GM12878 (cell line): Measurements from ENCODE around the gene GKN2. TPM values are rescaled to one million over a fixed set of nuclear protein-coding genes. Genes with fewer than 3 reads are reported as not detected.

ENCODE experiments used
- ATAC-seq: fragments of 200-7000 bp; cut with Tn5 transposase; 3 replicates; pipeline ENCODE4 v1.9.1; 2020; ENCODE audit warnings: mild to moderate bottlenecking, moderate library complexity
- BruUV-seq: library from RNA; stranded (reverse); fragments of 400-500 nt; replicated peaks from 2 replicates; lab custom pipeline; 2021; lab: Mats Ljungman, UMichigan
- CTCF ChIA-PET: fragments of 300-600 bp; sonication (Branson Sonifier 250); formaldehyde crosslinking; extraction: SDS; loops from one replicate; lab custom pipeline; 2021; ENCODE audit warnings: inconsistent platforms; lab: Yijun Ruan, JAX
- POLR2A ChIA-PET: fragments of 350-600 bp; formaldehyde crosslinking; extraction: SDS; loops from one replicate; lab custom pipeline; 2021; ENCODE audit warnings: inconsistent platforms; lab: Charles Lee
- RAD21 ChIA-PET: fragments of 300-600 bp; sonication (Branson Sonifier 250); formaldehyde crosslinking; loops from one replicate; lab custom pipeline; 2023; ENCODE audit warnings: antibody characterized with exemption; ENCODE audit not compliant: unreplicated experiment; lab: Charles Lee
- SMC1A ChIA-PET: fragments of 300-600 bp; sonication (Branson Sonifier 250); formaldehyde crosslinking; loops from one replicate; lab custom pipeline; 2023; ENCODE audit not compliant: unreplicated experiment, uncharacterized antibody; lab: Charles Lee
- DNase-seq: peaks from one replicate; pipeline ENCODE4 v3.0.0-alpha.2; 2011; ENCODE audit warnings: low read depth, low spot score
- FAIRE-seq: peaks from 3 replicates; lab custom pipeline; 2011; peaks lifted over from hg19 to GRCh38; lab: Jason Lieb, UNC
- H2AFZ ChIP-seq: 2 replicates; pipeline ENCODE4 v1.6.0; 2011; ENCODE audit warnings: low read depth, low read length, control low read depth; ENCODE audit not compliant: control insufficient read depth
- H3K27ac ChIP-seq: 2 replicates; pipeline ENCODE4 v1.5.1; 2011; ENCODE audit warnings: control low read depth; ENCODE audit not compliant: control insufficient read depth, insufficient read depth
- H3K27me3 ChIP-seq, 2 experiments: replicated peaks in 1 of 2; 2 replicates each; pipeline versions ENCODE4 v1.6.0 to v1.6.1; 2011; ENCODE audit warnings: low read length in 1 of 2; ENCODE audit not compliant: control insufficient read depth in 2 of 2, insufficient read depth in 2 of 2
- H3K36me3 ChIP-seq, 2 experiments: 2 replicates each; pipeline ENCODE4 v1.5.1; 2011; ENCODE audit warnings: low read length in 1 of 2; ENCODE audit not compliant: control insufficient read depth in 2 of 2, insufficient read depth in 2 of 2
- H3K4me1 ChIP-seq: 2 replicates; pipeline ENCODE4 v1.6.1; 2011; ENCODE audit warnings: mild to moderate bottlenecking, low read length, moderate library complexity, mixed read lengths; ENCODE audit not compliant: control insufficient read depth, insufficient read depth
- H3K4me2 ChIP-seq: 2 replicates; pipeline ENCODE4 v1.6.0; 2011; ENCODE audit warnings: control low read depth; ENCODE audit not compliant: control insufficient read depth, insufficient read depth
- H3K4me3 ChIP-seq: fragments of 200-600 bp; sonication (generic); 2 replicates; pipeline ENCODE4 v1.5.1; 2016
- H3K79me2 ChIP-seq: 2 replicates; pipeline ENCODE4 v1.6.0; 2011; ENCODE audit warnings: low read length; ENCODE audit not compliant: control insufficient read depth, insufficient read depth
- H3K9ac ChIP-seq: 2 replicates; pipeline ENCODE4 v1.8.0; 2011; ENCODE audit warnings: low read length, control low read depth, mixed read lengths; ENCODE audit not compliant: control insufficient read depth, insufficient read depth
- H3K9me3 ChIP-seq: replicated peaks from 3 replicates; pipeline ENCODE4 v1.5.1; 2011; ENCODE audit warnings: mild to moderate bottlenecking, low read length; ENCODE audit not compliant: control insufficient read depth, insufficient read depth
- H4K20me1 ChIP-seq: 2 replicates; pipeline ENCODE4 v1.6.0; 2011; ENCODE audit not compliant: control insufficient read depth, insufficient read depth
- BCL11A ChIP-seq: IDR thresholded peaks from 2 replicates; pipeline ENCODE4 v1.6.1; 2011; ENCODE audit warnings: low read depth, low read length
- PAX5 ChIP-seq: IDR thresholded peaks from 2 replicates; pipeline ENCODE4 v1.6.1; 2011; ENCODE audit warnings: low read depth, low read length, borderline replicate concordance
- PML ChIP-seq: IDR thresholded peaks from 2 replicates; pipeline ENCODE4 v1.6.1; 2012; ENCODE audit warnings: low read length, inconsistent platforms
- SMAD5 ChIP-seq: IDR thresholded peaks from 2 replicates; pipeline ENCODE4 v1.6.1; 2016; ENCODE audit warnings: antibody characterized with exemption, low read depth
- SRF ChIP-seq, 2 experiments: IDR thresholded peaks; 2 replicates each; pipeline ENCODE4 v1.6.1; 2011; ENCODE audit warnings: low read depth in 2 of 2, low read length in 2 of 2, mild to moderate bottlenecking in 1 of 2, moderate library complexity in 1 of 2
- TBL1XR1 ChIP-seq: IDR thresholded peaks from 2 replicates; pipeline ENCODE4 v1.6.1; 2012; ENCODE audit warnings: low read depth, low read length, improper control_type of control experiment
- USF1 ChIP-seq: IDR thresholded peaks from 2 replicates; pipeline ENCODE4 v1.6.1; 2011; ENCODE audit warnings: borderline replicate concordance, low read depth, mild to moderate bottlenecking, moderate library complexity, mixed read lengths, low read length; ENCODE audit not compliant: insufficient read depth; ENCODE audit errors: extremely low read length
- ZBED1 ChIP-seq: IDR thresholded peaks from 2 replicates; pipeline ENCODE4 v1.6.1; 2016; ENCODE audit warnings: borderline replicate concordance
- ZNF592 ChIP-seq: fragments of 450-650 bp; IDR thresholded peaks from 2 replicates; pipeline ENCODE4 v1.6.1; 2017; ENCODE audit warnings: mild to moderate bottlenecking, moderate library complexity
- ZNF622 ChIP-seq: fragments of 450-650 bp; IDR thresholded peaks from 2 replicates; pipeline ENCODE4 v1.6.1; 2017; ENCODE audit warnings: mild to moderate bottlenecking, inconsistent platforms
- WGBS: methylation state at CpG from one replicate; pipeline ENCODE4 v1.1.6; 2016; ENCODE audit warnings: low lambda C conversion rate; ENCODE audit not compliant: insufficient replicate concordance, insufficient coverage; ENCODE audit errors: missing lambda C conversion rate; 5-methylcytosine and 5-hydroxymethylcytosine counted together
- in situ Hi-C: fragments of 300-500 bp; cut with MboI; formaldehyde crosslinking; loops from 9 replicates; pipeline ENCODE4 v1.14.3; 2018; ENCODE audit warnings: mixed read lengths
- intact Hi-C: fragments of 100-400 bp; cut with micrococcal nuclease; formaldehyde crosslinking; loops from one replicate; pipeline ENCODE4 v1.14.2; 2022; ENCODE audit not compliant: unreplicated experiment
- polyA plus RNA-seq, 11 experiments: library from polyadenylated mRNA; depleted of rRNA in 4 of 11; unstranded in 6 of 11; stranded (reverse) in 5 of 11; fragments of >200 nt; fragmentation: Nextera tagmentation in 4 of 11; fragmentation: Illumina TruSeq in 1 of 11; extraction: Ambion mirVana in 4 of 11; extraction: Trizol in 1 of 11; gene quantifications; 1 replicate in 1 of 11; 2 replicates in 10 of 11; pipeline versions ENCODE4 v1.2.1 to v1.2.3, GENCODE V29; 2011 to 2016; ENCODE audit warnings: inconsistent platforms in 2 of 11, missing spikeins in 2 of 11, low read depth in 1 of 11
- total RNA-seq, 4 experiments: library from RNA; depleted of rRNA in 3 of 4; stranded (reverse); fragments of >200 nt in 3 of 4; fragmentation: Illumina TruSeq in 1 of 4; extraction: Trizol in 1 of 4; gene quantifications; 2 replicates each; pipeline versions ENCODE4 v1.2.1 to v1.2.3, GENCODE V29; 2013 to 2021

Gene GKN2
- total and polyA plus RNA-seq, 10 of the 15 experiments (the other 5 are each of a cell fraction or from before 2014, with no cell fraction given), result not detected

- intact Hi-C loops, result no loop called here
- Histone ChIP-seq H3K27me3 (no peaks in the 10 kb centered on the region; a peak in 1 of 4 replicates), H3K4me1 (peaks cover 16% of the 10 kb centered on the region), H3K9ac (no peak overlapping the region), H3K4me2 (no peak overlapping the region), H2AFZ (no peak overlapping the region), H3K79me2 (no peaks in the 10 kb centered on the region), H4K20me1 (no peaks in the 10 kb centered on the region), H3K9me3 (no peaks in the 10 kb centered on the region; the same call in 2 of the 3 replicates), H3K36me3 (no peaks in the 10 kb centered on the region), H3K27ac (no peak overlapping the region), H3K4me3 (no peak overlapping the region)
- POLR2A ChIA-PET, result no interaction called here
- SMC1A ChIA-PET, result interaction anchor here (0.6 kb wide), 1 partner anchor 32 kb away, joined by 3 read pairs; no protein-coding TSS in a partner anchor
- no peak for ATAC-seq
- DNase-seq, result no peak
- CTCF ChIA-PET, result interaction anchor here (1.1 kb wide), 1 partner anchor 13 kb away, joined by 3 read pairs; no protein-coding TSS in a partner anchor
- FAIRE-seq, result no peak
- in situ Hi-C loops, result no loop called here
- WGBS, result 97% methylated on average over 3 of the region's 3 CpGs
- RAD21 ChIA-PET, result no interaction called here
- TF ChIP-seq ZNF622, result no peak
- BruUV-seq, result no TSS peak
Measured at GRCh38 chr2:68912111-68912510, 40.6 kb downstream of the GKN2 start.

- ChIA-PET SMC1A (interaction anchor here (0.6 kb wide), 1 partner anchor 32 kb away, joined by 3 read pairs; no protein-coding TSS in a partner anchor), CTCF (interaction anchor here (1.1 kb wide), 1 partner anchor 13 kb away, joined by 3 read pairs; no protein-coding TSS in a partner anchor), POLR2A (no interaction called here), RAD21 (no interaction called here)
- ATAC-seq (no peak), DNase-seq (no peak), FAIRE-seq (no peak)
- intact Hi-C loops (no loop called here), in situ Hi-C loops (no loop called here)
- Histone ChIP-seq H3K36me3 (no peaks in the 10 kb centered on the region), H3K9me3 (no peaks in the 10 kb centered on the region; the same call in 2 of the 3 replicates), H2AFZ (no peak overlapping the region), H3K9ac (no peak overlapping the region), H3K4me2 (no peak overlapping the region), H3K27me3 (no peaks in the 10 kb centered on the region; a peak in 1 of 4 replicates), H3K4me3 (no peak overlapping the region), H3K4me1 (peaks cover 16% of the 10 kb centered on the region), H4K20me1 (no peaks in the 10 kb centered on the region), H3K79me2 (no peaks in the 10 kb centered on the region), H3K27ac (no peak overlapping the region)
- WGBS, result 100% methylated on average over 1 of the region's 1 CpG
- BruUV-seq, result no TSS peak
- TF ChIP-seq PAX5 (no peak), PML (no peak), SRF (IDR thresholded peaks at IDR 0.05; ENCODE audit: low read depth in 2 of 2, low read length in 2 of 2) (no peak), ZBED1 (no peak), TBL1XR1 (no peak), USF1 (no peak), SMAD5 (no peak), ZNF592 (no peak), BCL11A (no peak)
Measured at GRCh38 chr2:68911709-68912108, 41.0 kb downstream of the GKN2 start.
